ENCODE measurements around the gene ULK1.

ULK1 gene

DNA sequence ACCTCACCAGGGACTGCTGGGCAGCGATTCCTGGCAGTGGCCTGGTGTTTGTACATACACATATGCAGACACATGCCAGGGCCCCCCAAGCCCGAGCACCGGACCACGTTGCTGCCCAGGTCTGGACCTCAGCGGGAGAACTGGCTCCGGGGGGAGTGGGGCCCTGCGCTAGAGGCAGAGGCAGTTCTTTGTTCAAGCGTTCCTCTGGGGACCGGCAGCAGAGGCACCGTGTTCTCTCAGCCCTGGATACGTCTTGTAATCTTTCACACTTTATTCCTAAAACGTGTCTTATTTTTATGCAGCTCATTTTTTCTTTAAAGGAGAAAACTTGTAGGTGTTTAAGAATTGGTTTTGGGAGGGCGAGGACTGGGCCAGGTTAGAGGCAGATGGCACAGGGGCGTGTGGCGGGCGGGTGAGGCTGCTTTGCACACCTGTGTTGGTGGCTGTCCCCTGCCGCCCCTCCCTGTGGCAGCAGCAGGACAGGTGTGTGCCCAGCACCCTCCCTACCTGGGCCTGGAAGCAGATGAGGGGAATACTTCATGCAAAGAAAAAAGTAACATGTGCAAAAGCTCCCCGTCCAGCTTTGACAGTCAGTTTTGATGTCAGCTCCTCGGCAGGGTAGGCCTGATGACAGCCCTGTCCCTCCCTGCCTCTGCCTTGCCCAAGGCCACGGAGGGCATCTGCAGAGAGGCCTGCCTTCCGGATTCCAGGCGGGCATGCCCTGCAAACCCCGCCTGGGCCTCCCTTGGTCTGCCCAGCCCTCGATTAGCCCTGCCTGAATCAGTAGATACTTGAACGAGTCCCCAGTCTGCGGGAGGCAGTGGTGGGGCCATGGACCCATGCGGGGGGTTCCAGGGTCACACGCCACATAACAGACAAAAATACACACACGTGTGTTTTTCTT, 27.7 kb downstream of the ULK1 start:
- peak; percentile 6 for DNase-seq

DNA sequence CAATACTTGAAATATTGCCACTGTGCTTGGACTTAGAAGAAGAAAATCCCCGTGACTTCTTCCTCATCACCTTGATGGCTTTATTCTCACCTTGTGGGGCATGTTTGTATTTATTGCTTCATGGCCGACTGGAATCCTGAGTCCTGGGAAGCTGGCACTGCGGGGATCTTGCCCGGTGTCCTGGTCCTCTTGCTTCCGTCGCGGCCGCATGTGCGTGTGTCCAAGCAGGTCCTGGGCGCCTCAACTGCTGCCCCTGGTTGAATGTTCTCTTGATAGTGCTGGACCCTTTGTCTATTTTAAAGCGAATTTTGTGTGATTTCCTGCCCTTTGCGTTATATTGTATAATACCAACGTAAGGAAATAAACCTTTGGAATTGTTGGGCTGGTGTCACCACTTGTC, 28.4 kb downstream of the ULK1 start:
- no peak for DNase-seq

DNA sequence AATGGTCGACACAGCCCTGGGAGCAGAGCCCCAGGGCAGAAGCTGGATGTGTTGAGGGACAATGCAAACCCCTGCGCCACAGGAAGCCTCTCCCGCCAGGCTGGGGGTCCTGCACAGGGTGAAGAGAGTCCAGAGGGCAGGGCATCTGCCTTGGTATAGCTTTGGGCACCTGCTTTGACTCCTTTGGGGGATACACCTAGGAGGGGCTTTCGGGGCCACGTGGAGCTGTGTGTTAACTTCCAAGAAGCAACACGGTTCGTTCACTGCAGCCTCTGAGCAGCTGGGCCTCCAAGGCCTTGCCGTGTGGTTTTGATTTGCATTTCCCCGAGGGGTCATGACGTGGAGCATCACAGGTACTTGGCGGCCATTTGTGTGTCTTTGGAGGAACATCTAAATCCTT, 28.8 kb downstream of the ULK1 start:
- DNase-seq: peak; percentile 28

DNA sequence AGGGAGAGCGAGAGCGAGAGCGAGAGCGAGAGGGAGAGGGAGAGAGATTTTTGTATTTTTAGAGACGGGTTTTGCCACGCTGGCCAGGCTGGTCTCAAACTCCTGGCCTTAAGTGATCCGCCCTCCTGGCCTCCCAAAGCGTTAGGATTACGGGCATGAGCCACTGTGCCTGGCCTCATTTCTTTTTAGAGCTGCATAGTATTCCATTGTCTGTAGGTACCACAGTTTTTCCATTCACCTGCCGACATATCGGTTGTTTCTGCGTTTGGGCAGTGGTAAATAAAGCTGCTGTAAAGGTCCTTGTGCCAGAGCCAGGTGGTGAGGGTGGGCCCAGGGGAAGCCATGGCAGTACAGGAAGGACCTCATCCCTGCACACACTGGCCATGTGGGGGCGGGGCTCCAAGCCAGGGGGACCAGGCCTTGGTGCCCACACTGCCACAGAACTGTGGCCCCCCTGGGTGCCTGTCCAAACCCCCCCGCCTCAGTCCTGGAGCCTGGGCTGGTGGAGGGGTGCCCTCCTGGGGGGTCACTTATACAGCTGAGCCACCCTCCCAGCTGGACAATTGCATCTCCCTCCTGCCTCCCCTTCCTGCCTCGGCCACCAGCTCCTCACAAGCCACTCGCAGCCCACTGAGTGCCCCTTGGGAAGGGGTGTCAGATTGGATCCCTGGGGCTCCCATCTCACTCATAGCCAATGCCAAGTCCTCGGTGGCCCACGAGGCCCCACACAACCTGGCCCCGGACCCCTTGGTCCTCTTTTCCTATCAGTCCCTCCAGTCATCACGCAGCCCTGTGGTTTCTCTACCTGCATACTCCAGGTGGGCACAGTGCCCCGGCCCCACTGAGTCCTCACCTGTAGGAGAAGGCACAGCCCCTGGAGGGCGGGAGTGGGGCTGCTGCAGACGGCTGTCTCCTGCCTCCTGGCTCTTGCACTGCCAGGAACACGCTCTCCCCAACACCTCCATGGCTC, 33.0 kb downstream of the ULK1 start:
- no peak for DNase-seq

GRCh38 chr12:131928080-131928710, 33.8 kb downstream of the ULK1 start:
- no peak for DNase-seq

GRCh38 chr12:131928711-131929580, 34.5 kb downstream of the ULK1 start, which contains the start of gene PUS1:
Gene PUS1 (plus strand): TSS chr12:131929276. CDS start chr12:131929723, 447 bp downstream.
- peak; percentile 87 for DNase-seq

GRCh38 chr12:131929581-131930456, 35.4 kb downstream of the ULK1 start:
- peak; percentile 14 for DNase-seq

- no peak for DNase-seq
These were observed 36.1 kb downstream of the ULK1 start for GRCh38 chr12:131930510-131930909.

GRCh38 chr12:131933387-131933786, 39.0 kb downstream of the ULK1 start:
- no peak for DNase-seq

- DNase-seq: no peak
These were observed 40.1 kb downstream of the ULK1 start for GRCh38 chr12:131934535-131934934.

GRCh38 chr12:131938082-131938481, 43.7 kb downstream of the ULK1 start:
- DNase-seq: no peak

DNA sequence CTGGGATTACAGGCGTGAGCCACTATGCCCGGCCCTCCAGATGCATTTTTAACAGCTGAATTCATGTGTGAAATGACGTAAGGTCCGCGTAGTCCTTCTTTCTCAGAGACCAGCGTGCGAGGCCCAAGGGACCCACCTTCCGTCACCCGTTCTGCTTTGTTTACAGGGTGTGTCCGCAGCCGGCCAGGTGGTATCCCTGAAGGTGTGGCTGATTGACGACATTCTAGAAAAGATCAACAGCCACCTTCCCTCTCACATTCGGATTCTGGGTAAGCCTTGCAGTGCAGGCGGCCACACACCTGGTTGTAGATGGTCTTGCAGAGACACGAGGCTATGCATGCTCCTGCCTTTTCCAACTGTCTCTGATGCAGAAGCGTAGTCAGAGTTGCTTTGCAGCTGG, 44.6 kb downstream of the ULK1 start:
- no peak for DNase-seq

DNA sequence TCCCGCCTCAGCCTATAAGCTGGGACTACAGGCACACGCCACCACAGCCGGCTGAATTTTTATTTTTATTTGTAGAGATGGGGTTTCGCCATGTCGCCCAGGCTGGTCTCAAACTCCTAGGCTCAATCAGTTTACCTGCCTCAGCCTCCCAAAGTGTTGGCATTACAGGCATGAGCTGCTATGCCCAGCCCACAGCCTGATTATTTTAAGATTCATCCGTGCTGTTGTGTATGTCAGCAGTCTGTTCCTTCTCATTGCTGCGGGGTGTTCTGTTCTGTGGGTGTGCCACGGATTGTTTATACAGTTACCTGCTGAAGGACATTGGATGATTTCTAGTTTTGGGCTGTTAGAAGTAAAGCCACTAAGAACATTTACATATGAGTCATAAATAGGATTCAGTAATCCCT, 45.7 kb downstream of the ULK1 start:
- no peak for DNase-seq

DNA sequence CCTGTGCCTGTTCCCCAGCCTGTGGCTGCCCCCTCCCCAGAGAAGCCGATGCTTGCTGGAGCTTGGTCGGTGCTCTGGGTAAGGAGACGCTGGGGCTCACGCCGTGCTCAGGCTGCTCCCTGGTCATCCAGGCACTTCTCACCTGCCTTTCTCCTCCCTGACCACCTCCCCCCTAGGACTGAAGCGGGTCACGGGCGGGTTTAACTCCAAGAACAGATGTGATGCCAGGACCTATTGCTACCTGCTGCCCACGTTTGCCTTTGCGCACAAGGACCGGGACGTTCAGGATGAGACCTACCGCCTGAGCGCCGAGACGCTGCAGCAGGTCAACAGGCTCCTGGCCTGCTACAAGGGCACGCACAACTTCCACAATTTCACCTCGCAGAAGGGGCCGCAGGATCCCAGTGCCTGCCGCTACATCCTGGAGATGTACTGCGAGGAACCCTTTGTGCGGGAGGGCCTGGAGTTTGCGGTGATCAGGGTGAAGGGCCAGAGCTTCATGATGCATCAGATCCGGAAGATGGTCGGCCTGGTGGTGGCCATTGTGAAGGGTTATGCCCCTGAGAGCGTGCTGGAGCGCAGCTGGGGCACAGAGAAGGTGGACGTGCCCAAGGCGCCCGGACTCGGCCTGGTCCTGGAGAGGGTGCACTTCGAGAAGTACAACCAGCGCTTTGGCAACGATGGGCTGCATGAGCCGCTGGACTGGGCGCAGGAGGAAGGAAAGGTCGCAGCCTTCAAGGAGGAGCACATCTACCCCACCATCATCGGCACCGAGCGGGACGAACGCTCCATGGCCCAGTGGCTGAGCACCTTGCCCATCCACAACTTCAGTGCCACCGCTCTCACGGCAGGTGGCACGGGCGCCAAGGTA, 46.9 kb downstream of the ULK1 start:
- no peak for DNase-seq

DNA sequence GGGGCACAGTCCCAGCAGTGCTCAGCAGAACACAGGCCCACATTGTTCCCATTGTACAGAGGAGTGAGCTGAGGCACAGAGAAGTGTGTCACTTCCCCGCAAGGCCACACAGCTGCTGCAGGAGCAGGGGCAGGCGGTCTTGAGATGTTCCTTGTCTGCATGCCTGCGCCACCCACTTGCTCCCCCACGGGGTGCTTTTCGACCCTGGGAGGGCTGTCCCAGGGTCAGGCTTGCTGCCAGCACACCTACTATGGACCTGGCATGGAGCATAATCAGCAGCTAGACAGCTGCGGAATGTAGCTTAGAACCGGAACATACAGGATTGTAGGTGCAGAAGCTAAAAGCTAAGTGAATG, 47.5 kb downstream of the ULK1 start:
- no peak for DNase-seq

DNA sequence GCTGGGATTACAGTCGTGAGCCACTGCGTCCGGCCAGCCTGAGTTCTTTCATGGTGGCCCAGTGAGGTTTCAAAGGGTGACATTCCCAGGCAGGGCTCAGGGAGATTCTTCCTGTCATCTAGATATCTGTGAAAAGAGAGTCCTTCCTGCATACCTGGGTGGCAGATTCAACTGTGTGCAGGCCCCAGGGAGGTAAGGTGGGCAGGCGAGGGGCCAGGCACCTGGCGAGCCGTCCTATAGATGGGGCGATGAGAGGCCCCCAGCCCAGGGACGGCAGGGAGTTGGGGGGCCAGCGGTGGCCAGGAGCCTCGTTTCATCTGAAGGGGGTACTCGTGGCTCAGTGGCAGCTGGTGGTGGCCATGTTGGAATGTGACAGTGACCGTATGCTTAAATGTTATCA, 48.2 kb downstream of the ULK1 start:
- no peak for DNase-seq

- no peak for DNase-seq
These were observed 49.0 kb downstream of the ULK1 start for GRCh38 chr12:131943389-131943788.

- DNase-seq: no peak
These were observed 49.5 kb downstream of the ULK1 start for GRCh38 chr12:131943876-131944275.

DNA sequence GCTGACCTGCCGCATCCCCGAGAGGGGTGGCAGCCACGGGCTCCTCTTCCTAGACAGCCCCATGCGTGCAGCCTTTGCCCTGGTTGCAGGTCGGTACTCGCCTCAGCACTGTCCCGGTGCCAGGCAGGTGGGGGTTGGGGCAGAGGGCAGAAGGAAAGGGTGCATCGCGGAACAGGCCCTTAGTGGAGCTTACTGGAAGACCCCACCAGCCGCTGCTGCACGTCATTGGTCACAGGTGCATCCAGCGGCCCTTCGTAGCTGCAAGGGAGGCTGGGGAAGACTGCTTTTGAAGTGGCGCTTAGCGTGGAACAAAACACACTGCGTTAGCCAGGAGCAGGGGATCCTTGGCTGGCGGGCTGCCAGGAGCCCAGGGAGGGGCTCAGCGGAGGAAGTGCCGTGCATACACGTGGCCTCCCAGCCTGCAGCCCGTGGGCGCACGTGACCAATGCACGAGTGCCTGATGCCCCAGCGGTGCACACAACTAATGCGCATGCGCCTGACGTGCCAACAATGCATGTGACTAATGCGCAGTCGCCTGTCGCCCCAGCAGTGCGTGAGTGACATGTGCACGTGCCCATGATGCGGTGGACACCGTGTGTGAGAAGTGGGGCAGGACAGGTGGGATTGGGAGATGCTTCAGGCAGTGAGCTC, 50.3 kb downstream of the ULK1 start:
- DNase-seq: no peak

DNA sequence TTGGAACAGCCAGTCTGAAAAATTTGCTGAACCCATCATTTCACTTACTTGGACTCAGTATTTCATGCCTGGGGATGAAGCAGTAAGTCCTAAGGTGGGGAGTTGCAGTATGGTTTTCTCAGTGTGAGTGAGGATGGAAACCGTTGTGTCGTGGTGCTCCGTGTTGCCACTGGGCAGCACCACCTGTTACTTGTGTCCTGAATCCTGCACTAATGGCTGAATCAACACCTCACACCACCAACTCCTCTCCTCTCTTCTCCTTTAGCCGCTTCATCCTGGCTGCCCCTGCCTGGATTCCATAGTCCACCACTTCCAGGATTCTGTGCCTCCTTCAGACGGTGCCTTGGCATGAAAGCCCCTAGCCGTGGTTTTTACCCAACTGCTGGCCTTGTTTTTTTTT, 52.3 kb downstream of the ULK1 start:
- DNase-seq: no peak
